Right lobe of liver (tissue), 6 donors: ENCODE data around the gene PRRC2C. TPM values are rescaled to one million over a fixed set of nuclear protein-coding genes. Genes with fewer than 3 reads are reported as not detected.

Source experiments
- ATAC-seq, 4 donors: fragments of 200-7000 bp; cut with Tn5 transposase; one replicate each; pipeline ENCODE4 v1.9.1; 2020; ENCODE audit warnings: mild to moderate bottlenecking in 4 of 4, moderate library complexity in 4 of 4
- DNase-seq, 3 donors: peaks; one replicate each; pipeline ENCODE4 v3.0.0-alpha.2; 2020
- H3K27ac ChIP-seq, 3 donors: fragments of 200-600 bp; one replicate each; pipeline ENCODE4 v1.8.0; 2022
- H3K27me3 ChIP-seq, 2 donors: fragments of 200-600 bp; one replicate each; pipeline ENCODE4 v1.8.0; 2022
- H3K36me3 ChIP-seq, 4 donors: fragments of 200-600 bp; sonication (generic) in 1 of 4; one replicate each; pipeline versions ENCODE4 v1.5.1 to v1.8.0; 2017 to 2022; ENCODE audit warnings: control low read depth in 1 of 4
- H3K4me1 ChIP-seq, 4 donors: fragments of 200-600 bp; sonication (generic) in 1 of 4; one replicate each; pipeline versions ENCODE4 v1.5.1 to v1.8.0; 2017 to 2022; ENCODE audit warnings: control low read depth in 1 of 4
- H3K4me3 ChIP-seq, 3 donors: fragments of 200-600 bp; one replicate each; pipeline ENCODE4 v1.8.0; 2022
- H3K9me3 ChIP-seq, 4 donors: fragments of 200-600 bp; sonication (generic) in 1 of 4; one replicate each; pipeline versions ENCODE4 v1.5.1 to v1.8.0; 2017 to 2022; ENCODE audit warnings: control low read depth in 1 of 4
- CTCF ChIP-seq, 4 donors: fragments of 200-600 bp in 3 of 4; fragments of 450-650 bp in 1 of 4; IDR thresholded peaks; one replicate each; pipeline versions ENCODE4 v1.5.1 to v1.8.0; 2016 to 2022; ENCODE audit warnings: antibody characterized with exemption in 4 of 4, mild to moderate bottlenecking in 2 of 4
- POLR2A ChIP-seq: fragments of 450-650 bp; IDR thresholded peaks from one replicate; pipeline ENCODE4 v1.6.1; 2017; ENCODE audit warnings: antibody characterized with exemption, mild to moderate bottlenecking
- WGBS: methylation state at CpG from one replicate; pipeline ENCODE4 v1.1.6; 2018; ENCODE audit warnings: low coverage, low lambda C conversion rate; ENCODE audit not compliant: insufficient coverage; ENCODE audit errors: missing lambda C conversion rate; 5-methylcytosine and 5-hydroxymethylcytosine counted together
- intact Hi-C, 2 donors: fragments of 100-400 bp; cut with DNase I; formaldehyde crosslinking; loops; one replicate each; pipeline versions ENCODE4 v1.11.2 to v1.14.1; 2022
- total RNA-seq, 6 experiments: library from RNA; depleted of rRNA in 2 of 6; stranded (reverse); fragments of >200 nt in 2 of 6; fragmentation: NEBNext Ultra II Directional in 3 of 6; extraction: Animal tissue kit (Norgen Biotek cat#: 25700) in 3 of 6; gene quantifications; one replicate each; pipeline versions ENCODE4 v1.1.0 to v1.2.4, GENCODE V29; 2016 to 2023
- donor health status: DM: no; HTN: yes; CAD: no.
- donor health status: DM: no; HTN: no; CAD: no.
- donor health status: DM: no; HTN: no; CAD: no.
- donor health status: DM: no; HTN: yes; CAD: no.
- donor health status: DM: no; HTN: yes; CAD: no.

PRRC2C gene
- total RNA-seq, 6 experiments from 2014 or later: 39.1 to 59.9 (median 48.5) TPM

- Histone ChIP-seq H3K36me3 (no peaks in the 10 kb centered on the region), H3K27me3 (no peaks in the 10 kb centered on the region), H3K27ac (no peak overlapping the region), H3K4me3 (no peak overlapping the region), H3K4me1 (peaks cover 0 to 29% (median 7%) of the 10 kb centered on the region in 4 donors), H3K9me3 (no peaks in the 10 kb centered on the region)
- TF ChIP-seq CTCF (IDR thresholded peaks at IDR 0.05): no peak
- no peak for DNase-seq
- intact Hi-C loops: no loop called here
- peak in 1 of 4 donors; percentile 21 for ATAC-seq
- WGBS: 55% methylated on average over 3 of the region's 3 CpGs
Observed at GRCh38 chr1:171494076-171494475, 8.7 kb downstream of the PRRC2C start.

GRCh38 chr1:171495444-171495843 lies 10.1 kb downstream of the PRRC2C start:
- no peaks in the 10 kb centered on the region for H3K9me3 ChIP-seq
- intact Hi-C loops: no loop called here
- TF ChIP-seq POLR2A (no peak), CTCF (IDR thresholded peaks at IDR 0.05) (no peak)
- no peak overlapping the region for H3K4me3 ChIP-seq
- DNase-seq (no peak), ATAC-seq (no peak)
- H3K27ac ChIP-seq: peak overlapping the region in 1 of 3 donors; percentile 31
- H3K4me1 ChIP-seq: peaks cover 0 to 26% (median 6%) of the 10 kb centered on the region in 4 donors
- H3K27me3 ChIP-seq: no peaks in the 10 kb centered on the region
- no peaks in the 10 kb centered on the region for H3K36me3 ChIP-seq

- Histone ChIP-seq H3K36me3 (no peaks in the 10 kb centered on the region), H3K27ac (no peak overlapping the region), H3K4me1 (peaks cover 0 to 22% (median 5%) of the 10 kb centered on the region in 4 donors), H3K9me3 (no peaks in the 10 kb centered on the region), H3K27me3 (no peaks in the 10 kb centered on the region), H3K4me3 (no peak overlapping the region)
- DNase-seq (no peak), ATAC-seq (no peak)
- 88% methylated on average over 3 of the region's 3 CpGs for WGBS
- TF ChIP-seq CTCF (IDR thresholded peaks at IDR 0.05): no peak
- TF ChIP-seq POLR2A: no peak
- intact Hi-C loops: no loop called here
Observed at GRCh38 chr1:171500304-171500703, 15.0 kb downstream of the PRRC2C start.

- H3K4me3 ChIP-seq: no peak overlapping the region
- no peaks in the 10 kb centered on the region for H3K36me3 ChIP-seq
- intact Hi-C loops: no loop called here
- peaks cover 0 to 22% (median 5%) of the 10 kb centered on the region in 4 donors for H3K4me1 ChIP-seq
- WGBS: 100% methylated on average over 1 of the region's 4 CpGs
- H3K27me3 ChIP-seq: no peaks in the 10 kb centered on the region
- no peaks in the 10 kb centered on the region for H3K9me3 ChIP-seq
- TF ChIP-seq CTCF (IDR thresholded peaks at IDR 0.05): no peak
- TF ChIP-seq POLR2A: no peak
- DNase-seq: no peak
- no peak overlapping the region for H3K27ac ChIP-seq
- no peak for ATAC-seq
Observed at GRCh38 chr1:171500803-171501202, 15.5 kb downstream of the PRRC2C start.

GRCh38 chr1:171501305-171502024 lies 16.1 kb downstream of the PRRC2C start:
- no peak overlapping the region for H3K27ac ChIP-seq
- H3K36me3 ChIP-seq: no peaks in the 10 kb centered on the region
- intact Hi-C loops: no loop called here
- no peaks in the 10 kb centered on the region for H3K9me3 ChIP-seq
- no peak overlapping the region for H3K4me3 ChIP-seq
- no peak for DNase-seq
- peaks cover 0 to 17% (median 3%) of the 10 kb centered on the region in 4 donors for H3K4me1 ChIP-seq
- no peaks in the 10 kb centered on the region for H3K27me3 ChIP-seq
- no peak for TF ChIP-seq CTCF (IDR thresholded peaks at IDR 0.05)
- no peak for TF ChIP-seq POLR2A
- ATAC-seq: no peak
